B cell (primary cell): ENCODE measurements around the gene GPD1. TPM values are rescaled to one million over a fixed set of nuclear protein-coding genes. Genes with fewer than 3 reads are reported as not detected.

ENCODE experiments used
- ATAC-seq: fragments of 200-7000 bp; cut with Tn5 transposase; one replicate; pipeline ENCODE4 v1.10.0; 2021; ENCODE audit warnings: low read depth, mild to moderate bottlenecking, moderate number of reproducible peaks, moderate library complexity
- CTCF ChIA-PET: fragments of 350-600 bp; sonication (Branson Sonifier 250); formaldehyde crosslinking; loops from one replicate; lab custom pipeline; 2021; ENCODE audit warnings: antibody characterized with exemption, inconsistent platforms; lab: Charles Lee
- POLR2A ChIA-PET: fragments of 350-600 bp; sonication (Branson Sonifier 250); formaldehyde crosslinking; loops from one replicate; lab custom pipeline; 2021; ENCODE audit warnings: antibody characterized with exemption; lab: Charles Lee
- DNase-seq: peaks from one replicate; pipeline ENCODE4 v3.0.0; 2013
- H2AFZ ChIP-seq: 2 replicates; pipeline ENCODE4 v1.6.1; 2012; ENCODE audit warnings: mild to moderate bottlenecking, low read depth, low read length; ENCODE audit not compliant: insufficient read depth, poor library complexity, severe bottlenecking
- H3K27ac ChIP-seq, 2 donors: 1 replicate in 1 of 2; 2 replicates in 1 of 2; pipeline ENCODE4 v1.5.1; 2012 to 2013; ENCODE audit warnings: low read length in 2 of 2, mild to moderate bottlenecking in 2 of 2, moderate library complexity in 1 of 2
- H3K27me3 ChIP-seq, 4 experiments: fragments of 200-600 bp in 1 of 4; sonication (generic) in 1 of 4; replicated peaks in 1 of 4; 1 replicate in 2 of 4; 2 replicates in 2 of 4; pipeline versions ENCODE4 v1.6.1 to v1.7.0; 2013 to 2016; ENCODE audit warnings: low read length in 3 of 4, mild to moderate bottlenecking in 2 of 4, mixed read lengths in 1 of 4, moderate library complexity in 1 of 4; ENCODE audit not compliant: insufficient read depth in 4 of 4, control insufficient read depth in 3 of 4; ENCODE audit errors: control extremely low read depth in 1 of 4
- H3K36me3 ChIP-seq, 2 experiments: replicated peaks in 1 of 2; 1 replicate in 1 of 2; 2 replicates in 1 of 2; pipeline versions ENCODE4 v1.6.1 to v1.7.1; 2013; ENCODE audit warnings: low read length in 1 of 2; ENCODE audit not compliant: insufficient read depth in 2 of 2, control insufficient read depth in 1 of 2; ENCODE audit errors: control extremely low read depth in 1 of 2, extremely low read depth in 1 of 2
- H3K4me1 ChIP-seq, 2 donors: fragments of 200-600 bp in 1 of 2; sonication (generic) in 1 of 2; 1 replicate in 1 of 2; 2 replicates in 1 of 2; pipeline versions ENCODE4 v1.5.1 to v1.6.1; 2013 to 2017; ENCODE audit warnings: low read length in 2 of 2; ENCODE audit not compliant: control insufficient read depth in 2 of 2, insufficient read depth in 2 of 2
- H3K4me2 ChIP-seq: replicated peaks from 2 replicates; pipeline ENCODE3; 2012; ENCODE audit warnings: mild to moderate bottlenecking, low read depth, low read length; ENCODE audit not compliant: poor library complexity, severe bottlenecking
- H3K4me3 ChIP-seq, 5 experiments: fragments of 200-600 bp in 1 of 5; sonication (generic) in 1 of 5; 1 replicate in 3 of 5; 2 replicates in 2 of 5; pipeline versions ENCODE4 v1.5.1 to v1.7.0; 2011 to 2016; ENCODE audit warnings: low read length in 4 of 5, mild to moderate bottlenecking in 4 of 5, low read depth in 2 of 5, control low read depth in 1 of 5, moderate library complexity in 1 of 5; ENCODE audit not compliant: insufficient read depth in 1 of 5; ENCODE audit errors: control extremely low read depth in 1 of 5, extremely low read depth in 1 of 5
- H3K79me2 ChIP-seq: fragments of 200-600 bp; sonication (generic); one replicate; pipeline ENCODE4 v1.6.0; 2016; ENCODE audit warnings: low read length; ENCODE audit not compliant: control insufficient read depth, insufficient read depth
- H3K9ac ChIP-seq: fragments of 200-600 bp; sonication (generic); 2 replicates; pipeline ENCODE4 v1.6.1; 2017; ENCODE audit warnings: mild to moderate bottlenecking, low read length, moderate library complexity
- H3K9me3 ChIP-seq, 3 donors: one replicate each; pipeline versions ENCODE4 v1.6.1 to v1.7.1; 2013; ENCODE audit warnings: low read length in 2 of 3; ENCODE audit not compliant: control insufficient read depth in 2 of 3, insufficient read depth in 1 of 3; ENCODE audit errors: control extremely low read depth in 1 of 3
- H4K20me1 ChIP-seq: 2 replicates; pipeline ENCODE4 v1.6.0; 2012; ENCODE audit warnings: mild to moderate bottlenecking, low read length; ENCODE audit not compliant: insufficient read depth, control insufficient read depth, poor library complexity, severe bottlenecking
- H3K27ac Mint-ChIP-seq: one replicate; pipeline ENCODE4 v1.8.0; 2021; ENCODE audit warnings: mixed read lengths
- H3K27me3 Mint-ChIP-seq: one replicate; pipeline ENCODE4 v1.8.0; 2021; ENCODE audit warnings: mixed read lengths
- H3K4me1 Mint-ChIP-seq: one replicate; pipeline ENCODE4 v1.8.0; 2021; ENCODE audit warnings: mixed read lengths
- H3K4me3 Mint-ChIP-seq: one replicate; pipeline ENCODE4 v1.8.0; 2021; ENCODE audit warnings: mixed read lengths
- H3K9me3 Mint-ChIP-seq: one replicate; pipeline ENCODE4 v1.8.0; 2022; ENCODE audit warnings: mixed read lengths; ENCODE audit not compliant: insufficient read depth
- CTCF ChIP-seq: fragments of 200-600 bp; IDR thresholded peaks from one replicate; pipeline ENCODE4 v1.8.0; 2022; ENCODE audit warnings: antibody characterized with exemption, mild to moderate bottlenecking
- EZH2 ChIP-seq: IDR thresholded peaks from 2 replicates; pipeline ENCODE4 v1.6.1; 2012; ENCODE audit warnings: borderline replicate concordance, low read depth, mild to moderate bottlenecking, moderate library complexity, low read length; ENCODE audit not compliant: insufficient read depth, poor library complexity, severe bottlenecking
- WGBS: methylation state at CpG from one replicate; pipeline ENCODE4 v1.1.5; 2013; ENCODE audit warnings: missing lambda C conversion rate; ENCODE audit not compliant: insufficient coverage; 5-methylcytosine and 5-hydroxymethylcytosine counted together
- intact Hi-C: fragments of 100-400 bp; cut with micrococcal nuclease; formaldehyde crosslinking; loops from one replicate; pipeline ENCODE4 v1.10.0; 2022
- polyA plus RNA-seq: library from polyadenylated mRNA; depleted of rRNA; stranded (reverse); fragments of >200 nt; gene quantifications from 2 replicates; pipeline ENCODE4 v1.2.3, GENCODE V29; 2012
- total RNA-seq, 2 donors: library from RNA; stranded (reverse); fragments of 120-200 nt in 1 of 2; gene quantifications; 1 replicate in 1 of 2; 2 replicates in 1 of 2; pipeline versions ENCODE4 v1.2.3 to v1.2.4, GENCODE V29; 2013 to 2022

The GPD1 gene
- total and polyA plus RNA-seq, 2 donors (not counting 1 experiment from before 2014, with no cell fraction given), result 0.54 to 1.1 TPM

- peaks cover 2 to 55% of the 10 kb centered on the region in 2 experiments for H3K36me3 ChIP-seq
- no peak for ATAC-seq
- H3K9ac ChIP-seq, result no peak overlapping the region
- H3K4me1 ChIP-seq, result peaks cover 2 to 15% of the 10 kb centered on the region in 2 donors
- no peaks in the 10 kb centered on the region for H3K9me3 ChIP-seq
- 100% methylated on average over 2 of the region's 3 CpGs for WGBS
- ChIA-PET POLR2A (no interaction called here), CTCF (interaction anchor here (0.6 to 1.3 kb wide), 4 partner anchors 9 to 361 kb away, joined by 3 to 8 read pairs (median 3); partner anchors contain the start of gene COX14)
- H2AFZ ChIP-seq, result no peak overlapping the region
- H3K79me2 ChIP-seq, result peaks cover 98% of the 10 kb centered on the region
- Mint-ChIP-seq H3K27me3 (no peaks in the 10 kb centered on the region), H3K4me3 (no peak overlapping the region), H3K4me1 (peaks cover 32% of the 10 kb centered on the region), H3K27ac (no peak overlapping the region), H3K9me3 (no peaks in the 10 kb centered on the region)
- no peaks in the 10 kb centered on the region for H3K27me3 ChIP-seq
- peaks cover 79% of the 10 kb centered on the region for H4K20me1 ChIP-seq
- no peak for DNase-seq
- no peak overlapping the region for H3K4me3 ChIP-seq
- no peak overlapping the region for H3K4me2 ChIP-seq
- TF ChIP-seq EZH2 (no peak), CTCF (no peak)
- H3K27ac ChIP-seq, result no peak overlapping the region
- intact Hi-C loops, result no loop called here
Measured at GRCh38 chr12:50120521-50120920, 16.7 kb downstream of the GPD1 start.

GRCh38 chr12:50120953-50121352, 17.1 kb downstream of the GPD1 start:
- TF ChIP-seq EZH2 (no peak), CTCF (no peak)
- ChIA-PET POLR2A (no interaction called here), CTCF (interaction anchor here (1.0 to 1.3 kb wide), 3 partner anchors 9 to 50 kb away, joined by 3 to 8 read pairs (median 3); partner anchors contain the start of gene COX14)
- no peaks in the 10 kb centered on the region for H3K9me3 ChIP-seq
- Mint-ChIP-seq H3K4me3 (no peak overlapping the region), H3K27me3 (no peaks in the 10 kb centered on the region), H3K27ac (no peak overlapping the region), H3K9me3 (no peaks in the 10 kb centered on the region), H3K4me1 (peaks cover 31% of the 10 kb centered on the region)
- no peak overlapping the region for H3K4me3 ChIP-seq
- H4K20me1 ChIP-seq, result peaks cover 75% of the 10 kb centered on the region
- H3K27me3 ChIP-seq, result no peaks in the 10 kb centered on the region
- H3K79me2 ChIP-seq, result peaks cover 98% of the 10 kb centered on the region
- 100% methylated on average over 3 of the region's 3 CpGs for WGBS
- intact Hi-C loops, result no loop called here
- H3K4me1 ChIP-seq, result peaks cover 3 to 15% of the 10 kb centered on the region in 2 donors
- ATAC-seq, result no peak
- H3K4me2 ChIP-seq, result no peak overlapping the region
- no peak overlapping the region for H3K27ac ChIP-seq
- no peak overlapping the region for H3K9ac ChIP-seq
- H2AFZ ChIP-seq, result no peak overlapping the region
- no peak for DNase-seq
- H3K36me3 ChIP-seq, result peaks cover 2 to 53% of the 10 kb centered on the region in 2 experiments
